Measurements from ENCODE around the gene MYL7. TPM values are rescaled to one million over a fixed set of nuclear protein-coding genes. Genes with fewer than 3 reads are reported as not detected.

Gene MYL7
- total and polyA plus RNA-seq, 9 of the 15 experiments (the other 6 are each of a cell fraction or from before 2014, with no cell fraction given) = not detected

DNA sequence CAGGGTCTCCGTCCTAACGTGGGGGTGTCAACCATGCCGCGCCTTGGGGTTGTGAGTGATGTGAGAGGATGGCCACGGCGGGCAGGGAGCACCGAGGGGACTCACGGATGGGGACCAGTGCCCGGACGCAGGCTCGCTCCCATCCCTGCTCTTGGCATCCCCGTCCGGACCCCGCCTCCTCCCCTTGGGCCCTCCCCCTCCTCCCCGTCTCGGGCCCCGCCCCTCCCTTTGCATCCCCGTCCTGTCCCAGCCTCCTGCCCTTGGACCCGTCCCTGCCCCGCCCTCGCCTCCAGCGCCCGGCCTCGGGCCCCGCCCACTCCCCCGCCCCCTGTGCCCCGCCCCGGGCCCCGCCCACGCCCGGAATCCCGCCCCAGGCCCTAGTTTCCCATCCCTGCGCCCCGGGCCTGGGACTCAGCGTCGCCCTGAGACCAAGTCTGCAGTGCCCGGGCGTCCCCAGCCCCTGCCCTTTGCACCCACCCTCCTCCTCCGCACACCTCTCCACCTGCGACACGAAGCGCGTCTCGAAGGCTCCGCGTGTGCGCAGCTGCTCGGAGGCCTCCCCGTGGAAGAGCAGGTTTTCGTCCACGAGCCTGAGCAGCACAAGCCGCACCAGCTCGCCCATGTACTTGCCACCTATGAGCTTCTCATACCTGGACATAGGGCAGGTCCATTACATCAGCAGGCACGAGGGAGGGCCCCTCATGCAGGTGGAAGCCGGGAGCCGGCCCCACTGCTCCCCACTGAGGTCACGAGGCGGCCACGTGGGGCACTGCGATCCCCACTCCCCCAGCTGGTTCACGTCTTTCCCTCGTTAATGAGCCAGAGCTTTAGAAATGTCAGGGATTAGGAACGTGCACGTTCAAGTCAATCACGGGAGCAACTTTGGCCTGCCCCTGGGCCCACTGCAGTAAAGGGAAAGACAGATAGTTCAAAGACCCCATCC is 5.1 kb upstream of the MYL7 start (continued):
- peak; percentile 43 to 49; a peak in 3 of 4 replicates for TF ChIP-seq NRF1 (conservative IDR thresholded peaks at IDR 0.05 in 1 of 2, IDR thresholded peaks at IDR 0.05 in 1 of 2)
- TF ChIP-seq, protein P1, sequence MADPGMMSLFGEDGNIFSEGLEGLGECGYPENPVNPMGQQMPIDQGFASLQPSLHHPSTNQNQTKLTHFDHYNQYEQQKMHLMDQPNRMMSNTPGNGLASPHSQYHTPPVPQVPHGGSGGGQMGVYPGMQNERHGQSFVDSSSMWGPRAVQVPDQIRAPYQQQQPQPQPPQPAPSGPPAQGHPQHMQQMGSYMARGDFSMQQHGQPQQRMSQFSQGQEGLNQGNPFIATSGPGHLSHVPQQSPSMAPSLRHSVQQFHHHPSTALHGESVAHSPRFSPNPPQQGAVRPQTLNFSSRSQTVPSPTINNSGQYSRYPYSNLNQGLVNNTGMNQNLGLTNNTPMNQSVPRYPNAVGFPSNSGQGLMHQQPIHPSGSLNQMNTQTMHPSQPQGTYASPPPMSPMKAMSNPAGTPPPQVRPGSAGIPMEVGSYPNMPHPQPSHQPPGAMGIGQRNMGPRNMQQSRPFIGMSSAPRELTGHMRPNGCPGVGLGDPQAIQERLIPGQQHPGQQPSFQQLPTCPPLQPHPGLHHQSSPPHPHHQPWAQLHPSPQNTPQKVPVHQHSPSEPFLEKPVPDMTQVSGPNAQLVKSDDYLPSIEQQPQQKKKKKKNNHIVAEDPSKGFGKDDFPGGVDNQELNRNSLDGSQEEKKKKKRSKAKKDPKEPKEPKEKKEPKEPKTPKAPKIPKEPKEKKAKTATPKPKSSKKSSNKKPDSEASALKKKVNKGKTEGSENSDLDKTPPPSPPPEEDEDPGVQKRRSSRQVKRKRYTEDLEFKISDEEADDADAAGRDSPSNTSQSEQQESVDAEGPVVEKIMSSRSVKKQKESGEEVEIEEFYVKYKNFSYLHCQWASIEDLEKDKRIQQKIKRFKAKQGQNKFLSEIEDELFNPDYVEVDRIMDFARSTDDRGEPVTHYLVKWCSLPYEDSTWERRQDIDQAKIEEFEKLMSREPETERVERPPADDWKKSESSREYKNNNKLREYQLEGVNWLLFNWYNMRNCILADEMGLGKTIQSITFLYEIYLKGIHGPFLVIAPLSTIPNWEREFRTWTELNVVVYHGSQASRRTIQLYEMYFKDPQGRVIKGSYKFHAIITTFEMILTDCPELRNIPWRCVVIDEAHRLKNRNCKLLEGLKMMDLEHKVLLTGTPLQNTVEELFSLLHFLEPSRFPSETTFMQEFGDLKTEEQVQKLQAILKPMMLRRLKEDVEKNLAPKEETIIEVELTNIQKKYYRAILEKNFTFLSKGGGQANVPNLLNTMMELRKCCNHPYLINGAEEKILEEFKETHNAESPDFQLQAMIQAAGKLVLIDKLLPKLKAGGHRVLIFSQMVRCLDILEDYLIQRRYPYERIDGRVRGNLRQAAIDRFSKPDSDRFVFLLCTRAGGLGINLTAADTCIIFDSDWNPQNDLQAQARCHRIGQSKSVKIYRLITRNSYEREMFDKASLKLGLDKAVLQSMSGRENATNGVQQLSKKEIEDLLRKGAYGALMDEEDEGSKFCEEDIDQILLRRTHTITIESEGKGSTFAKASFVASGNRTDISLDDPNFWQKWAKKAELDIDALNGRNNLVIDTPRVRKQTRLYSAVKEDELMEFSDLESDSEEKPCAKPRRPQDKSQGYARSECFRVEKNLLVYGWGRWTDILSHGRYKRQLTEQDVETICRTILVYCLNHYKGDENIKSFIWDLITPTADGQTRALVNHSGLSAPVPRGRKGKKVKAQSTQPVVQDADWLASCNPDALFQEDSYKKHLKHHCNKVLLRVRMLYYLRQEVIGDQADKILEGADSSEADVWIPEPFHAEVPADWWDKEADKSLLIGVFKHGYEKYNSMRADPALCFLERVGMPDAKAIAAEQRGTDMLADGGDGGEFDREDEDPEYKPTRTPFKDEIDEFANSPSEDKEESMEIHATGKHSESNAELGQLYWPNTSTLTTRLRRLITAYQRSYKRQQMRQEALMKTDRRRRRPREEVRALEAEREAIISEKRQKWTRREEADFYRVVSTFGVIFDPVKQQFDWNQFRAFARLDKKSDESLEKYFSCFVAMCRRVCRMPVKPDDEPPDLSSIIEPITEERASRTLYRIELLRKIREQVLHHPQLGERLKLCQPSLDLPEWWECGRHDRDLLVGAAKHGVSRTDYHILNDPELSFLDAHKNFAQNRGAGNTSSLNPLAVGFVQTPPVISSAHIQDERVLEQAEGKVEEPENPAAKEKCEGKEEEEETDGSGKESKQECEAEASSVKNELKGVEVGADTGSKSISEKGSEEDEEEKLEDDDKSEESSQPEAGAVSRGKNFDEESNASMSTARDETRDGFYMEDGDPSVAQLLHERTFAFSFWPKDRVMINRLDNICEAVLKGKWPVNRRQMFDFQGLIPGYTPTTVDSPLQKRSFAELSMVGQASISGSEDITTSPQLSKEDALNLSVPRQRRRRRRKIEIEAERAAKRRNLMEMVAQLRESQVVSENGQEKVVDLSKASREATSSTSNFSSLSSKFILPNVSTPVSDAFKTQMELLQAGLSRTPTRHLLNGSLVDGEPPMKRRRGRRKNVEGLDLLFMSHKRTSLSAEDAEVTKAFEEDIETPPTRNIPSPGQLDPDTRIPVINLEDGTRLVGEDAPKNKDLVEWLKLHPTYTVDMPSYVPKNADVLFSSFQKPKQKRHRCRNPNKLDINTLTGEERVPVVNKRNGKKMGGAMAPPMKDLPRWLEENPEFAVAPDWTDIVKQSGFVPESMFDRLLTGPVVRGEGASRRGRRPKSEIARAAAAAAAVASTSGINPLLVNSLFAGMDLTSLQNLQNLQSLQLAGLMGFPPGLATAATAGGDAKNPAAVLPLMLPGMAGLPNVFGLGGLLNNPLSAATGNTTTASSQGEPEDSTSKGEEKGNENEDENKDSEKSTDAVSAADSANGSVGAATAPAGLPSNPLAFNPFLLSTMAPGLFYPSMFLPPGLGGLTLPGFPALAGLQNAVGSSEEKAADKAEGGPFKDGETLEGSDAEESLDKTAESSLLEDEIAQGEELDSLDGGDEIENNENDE (IDR thresholded peaks at IDR 0.05; ENCODE audit: low read depth, low read length) = no peak
- TF ChIP-seq BDP1 (IDR thresholded peaks at IDR 0.05; ENCODE audit: insufficient read depth, insufficient read length) = no peak
- peak; percentile 17 for TF ChIP-seq HMGN3 (IDR thresholded peaks at IDR 0.05; ENCODE audit: borderline replicate concordance, extremely low read depth, insufficient read length, low read depth, low read length)
- TF ChIP-seq, protein P2, sequence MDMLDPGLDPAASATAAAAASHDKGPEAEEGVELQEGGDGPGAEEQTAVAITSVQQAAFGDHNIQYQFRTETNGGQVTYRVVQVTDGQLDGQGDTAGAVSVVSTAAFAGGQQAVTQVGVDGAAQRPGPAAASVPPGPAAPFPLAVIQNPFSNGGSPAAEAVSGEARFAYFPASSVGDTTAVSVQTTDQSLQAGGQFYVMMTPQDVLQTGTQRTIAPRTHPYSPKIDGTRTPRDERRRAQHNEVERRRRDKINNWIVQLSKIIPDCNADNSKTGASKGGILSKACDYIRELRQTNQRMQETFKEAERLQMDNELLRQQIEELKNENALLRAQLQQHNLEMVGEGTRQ (CRISPR knock-in tag; IDR thresholded peaks at IDR 0.05) = peak; percentile 63
- no peak for TF ChIP-seq U2AF2 (optimal IDR thresholded peaks at IDR 0.05; ENCODE audit: low read depth, low read length)
- TF ChIP-seq ZKSCAN8 (CRISPR knock-in tag; IDR thresholded peaks at IDR 0.05) = no peak
- TF ChIP-seq, protein P3, sequence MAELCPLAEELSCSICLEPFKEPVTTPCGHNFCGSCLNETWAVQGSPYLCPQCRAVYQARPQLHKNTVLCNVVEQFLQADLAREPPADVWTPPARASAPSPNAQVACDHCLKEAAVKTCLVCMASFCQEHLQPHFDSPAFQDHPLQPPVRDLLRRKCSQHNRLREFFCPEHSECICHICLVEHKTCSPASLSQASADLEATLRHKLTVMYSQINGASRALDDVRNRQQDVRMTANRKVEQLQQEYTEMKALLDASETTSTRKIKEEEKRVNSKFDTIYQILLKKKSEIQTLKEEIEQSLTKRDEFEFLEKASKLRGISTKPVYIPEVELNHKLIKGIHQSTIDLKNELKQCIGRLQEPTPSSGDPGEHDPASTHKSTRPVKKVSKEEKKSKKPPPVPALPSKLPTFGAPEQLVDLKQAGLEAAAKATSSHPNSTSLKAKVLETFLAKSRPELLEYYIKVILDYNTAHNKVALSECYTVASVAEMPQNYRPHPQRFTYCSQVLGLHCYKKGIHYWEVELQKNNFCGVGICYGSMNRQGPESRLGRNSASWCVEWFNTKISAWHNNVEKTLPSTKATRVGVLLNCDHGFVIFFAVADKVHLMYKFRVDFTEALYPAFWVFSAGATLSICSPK (IDR thresholded peaks at IDR 0.05; ENCODE audit: borderline replicate concordance) = no peak
- no peak for TF ChIP-seq POU5F1 (IDR thresholded peaks at IDR 0.05; ENCODE audit: borderline replicate concordance, low read depth, low read length, partially characterized antibody)
- TF ChIP-seq, protein P4, sequence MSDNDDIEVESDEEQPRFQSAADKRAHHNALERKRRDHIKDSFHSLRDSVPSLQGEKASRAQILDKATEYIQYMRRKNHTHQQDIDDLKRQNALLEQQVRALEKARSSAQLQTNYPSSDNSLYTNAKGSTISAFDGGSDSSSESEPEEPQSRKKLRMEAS (CRISPR knock-in tag; IDR thresholded peaks at IDR 0.05) = peak; percentile 90
- no peak for TF ChIP-seq ZNF134 (CRISPR knock-in tag; conservative IDR thresholded peaks at IDR 0.05)
- peak; percentile 71 for TF ChIP-seq EP400 (IDR thresholded peaks at IDR 0.05)
